HG03457 (cell line): Measurements from ENCODE around the gene SEPTIN14.
"Not testable (repeated sequence)": the region's sequence is repeated elsewhere in the genome, so short reads cannot be mapped to it uniquely, and the experiment has no call there.

Experiments
- ATAC-seq: cut with Tn5 transposase; IDR thresholded peaks from one replicate; pipeline ENCODE4 v1.9.1; 2021; ENCODE audit warnings: moderate number of reproducible peaks; ENCODE audit not compliant: unreplicated experiment

The SEPTIN14 gene

GRCh38 chr7:55785444-55785843 lies 77.1 kb downstream of the SEPTIN14 start:
- ATAC-seq: not testable (repeated sequence)

- no peak for ATAC-seq
Observed at GRCh38 chr7:55784151-55784550, 78.4 kb downstream of the SEPTIN14 start.

GRCh38 chr7:55778631-55779030 lies 83.9 kb downstream of the SEPTIN14 start:
- no peak for ATAC-seq

DNA sequence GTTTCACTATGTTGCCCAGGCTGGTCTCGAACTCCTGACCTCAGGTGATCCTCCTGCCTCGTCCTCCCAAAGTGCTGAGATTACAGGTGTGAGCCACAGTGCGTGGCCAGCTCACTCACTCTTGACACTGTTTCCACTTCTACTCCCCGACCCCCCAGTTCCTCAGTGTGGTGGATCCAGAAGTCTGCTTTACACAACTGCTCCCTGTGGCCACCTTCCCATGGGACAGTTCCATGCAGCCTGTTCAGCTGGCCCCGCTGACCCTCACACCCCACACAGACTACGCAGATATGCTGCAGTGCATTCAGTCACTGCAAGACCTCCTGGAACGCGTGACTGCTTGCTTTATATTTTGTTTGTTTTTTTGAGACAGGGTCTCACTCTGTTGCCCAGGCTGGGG lies 86.4 kb downstream of the SEPTIN14 start:
- no peak for ATAC-seq

DNA sequence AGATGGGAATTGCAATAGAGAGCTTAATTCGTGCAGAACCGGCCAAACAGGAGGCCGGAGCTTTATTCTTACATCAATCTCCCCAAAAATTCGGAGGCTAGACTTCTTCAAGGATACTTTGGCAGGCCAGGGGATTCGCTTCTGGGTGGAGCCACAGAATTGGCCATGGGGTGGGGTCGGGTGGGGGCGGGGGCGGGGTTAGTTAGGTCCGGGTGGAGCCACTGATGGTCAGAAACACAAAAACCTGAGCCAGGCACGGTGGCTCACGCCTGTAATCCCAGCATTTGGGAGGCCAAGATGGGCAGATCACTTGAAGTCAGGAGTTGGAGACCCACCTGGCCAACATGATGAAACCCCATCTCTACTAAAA lies 87.5 kb downstream of the SEPTIN14 start:
- ATAC-seq: no peak

DNA sequence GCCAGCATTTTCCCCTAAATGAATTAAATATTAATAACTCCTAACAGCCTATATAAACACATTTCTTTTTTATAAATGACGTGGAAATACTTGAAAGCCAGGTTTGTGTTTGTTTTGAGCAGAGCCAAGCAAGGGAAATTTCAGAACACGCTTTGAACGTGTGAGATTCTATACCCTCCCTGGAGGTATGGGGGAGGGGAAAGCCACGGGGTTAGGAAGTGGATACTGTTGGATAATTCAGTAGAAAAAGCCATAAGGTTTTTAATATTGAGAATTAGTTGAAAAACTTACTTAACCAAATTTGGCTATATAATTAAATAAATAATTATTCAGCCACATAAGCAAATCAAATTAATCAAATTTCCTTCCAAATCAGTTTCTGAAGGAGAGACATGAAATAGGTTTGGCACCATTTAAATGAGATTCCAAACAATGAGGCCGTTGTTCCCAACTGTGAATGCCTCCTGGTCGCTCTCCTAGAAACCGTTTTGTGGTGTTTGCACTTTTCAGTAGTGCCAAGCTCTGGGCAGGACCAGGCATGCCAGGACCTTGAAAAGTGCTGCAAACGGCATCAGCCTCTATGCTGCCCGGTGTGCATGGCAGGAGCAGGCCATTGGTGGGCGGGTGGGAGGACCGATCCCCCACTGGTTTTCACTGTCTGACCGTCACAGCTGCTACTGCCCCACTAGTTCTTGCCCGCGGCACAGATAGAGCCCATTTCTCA lies 88.1 kb downstream of the SEPTIN14 start:
- no peak for ATAC-seq

GRCh38 chr7:55770778-55771177 lies 91.8 kb downstream of the SEPTIN14 start:
- no peak for ATAC-seq

DNA sequence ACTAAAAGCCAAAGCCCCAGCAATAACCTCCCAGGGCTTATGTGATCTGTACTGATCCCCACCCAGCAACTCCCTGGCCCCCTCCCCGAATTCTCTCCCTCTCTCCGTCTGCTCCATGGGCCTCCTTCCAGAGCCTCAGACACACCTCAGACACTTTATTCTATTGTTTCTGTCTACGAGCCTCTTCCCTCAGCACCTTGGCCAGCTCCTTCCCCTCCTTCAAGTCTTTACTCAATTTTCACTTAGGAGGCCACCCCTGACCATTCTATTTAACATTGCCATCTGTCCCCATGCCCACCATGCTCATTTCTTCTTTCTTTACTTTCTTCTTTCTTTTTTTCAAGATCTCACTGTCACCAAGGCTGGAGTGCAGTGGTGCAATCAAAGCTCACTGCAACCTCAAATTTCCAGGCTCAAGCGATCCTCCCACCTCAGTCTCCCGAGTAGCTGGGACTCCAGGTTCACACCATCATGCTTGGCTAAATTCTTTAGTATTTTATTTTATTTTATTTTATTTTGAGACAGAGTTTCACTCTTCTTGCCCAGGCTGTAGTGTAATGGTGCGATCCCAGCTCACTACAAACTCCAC lies 109.2 kb downstream of the SEPTIN14 start:
- not testable (repeated sequence) for ATAC-seq

GRCh38 chr7:55744706-55745105 lies 117.8 kb downstream of the SEPTIN14 start:
- not testable (repeated sequence) for ATAC-seq
